ENCODE data around the gene UBE2G1.

The UBE2G1 gene

GRCh38 chr17:4241535-4241934 lies 124.9 kb downstream of the UBE2G1 start:
- no peak for DNase-seq

- no peak for DNase-seq
Measured at GRCh38 chr17:4236456-4236855, 130.0 kb downstream of the UBE2G1 start.

- DNase-seq: no peak
Measured at GRCh38 chr17:4235372-4236279, 130.8 kb downstream of the UBE2G1 start.

- no peak for DNase-seq
Measured at GRCh38 chr17:4234401-4234800, 132.1 kb downstream of the UBE2G1 start.

- DNase-seq: no peak
Measured at GRCh38 chr17:4233668-4234258, 132.7 kb downstream of the UBE2G1 start.

GRCh38 chr17:4232168-4232813 lies 134.2 kb downstream of the UBE2G1 start:
- DNase-seq: peak; percentile 8

- DNase-seq: no peak
Measured at GRCh38 chr17:4229627-4230541, 136.6 kb downstream of the UBE2G1 start.

- DNase-seq: no peak
Measured at GRCh38 chr17:4221899-4222659, 144.4 kb downstream of the UBE2G1 start.

- DNase-seq: no peak
Measured at GRCh38 chr17:4221163-4221562, 145.3 kb downstream of the UBE2G1 start.

- no peak for DNase-seq
Measured at GRCh38 chr17:4220655-4221054, 145.8 kb downstream of the UBE2G1 start.
